B cell (primary cell): Measurements from ENCODE around the gene TMEM140. TPM values are rescaled to one million over a fixed set of nuclear protein-coding genes. Genes with fewer than 3 reads are reported as not detected.

ENCODE experiments used
- ATAC-seq: fragments of 200-7000 bp; cut with Tn5 transposase; one replicate; pipeline ENCODE4 v1.10.0; 2021; ENCODE audit warnings: low read depth, mild to moderate bottlenecking, moderate number of reproducible peaks, moderate library complexity
- CTCF ChIA-PET: fragments of 350-600 bp; sonication (Branson Sonifier 250); formaldehyde crosslinking; loops from one replicate; lab custom pipeline; 2021; ENCODE audit warnings: antibody characterized with exemption, inconsistent platforms; lab: Charles Lee
- POLR2A ChIA-PET: fragments of 350-600 bp; sonication (Branson Sonifier 250); formaldehyde crosslinking; loops from one replicate; lab custom pipeline; 2021; ENCODE audit warnings: antibody characterized with exemption; lab: Charles Lee
- DNase-seq: peaks from one replicate; pipeline ENCODE4 v3.0.0; 2013
- H2AFZ ChIP-seq: 2 replicates; pipeline ENCODE4 v1.6.1; 2012; ENCODE audit warnings: mild to moderate bottlenecking, low read depth, low read length; ENCODE audit not compliant: insufficient read depth, poor library complexity, severe bottlenecking
- H3K27ac ChIP-seq, 2 donors: 1 replicate in 1 of 2; 2 replicates in 1 of 2; pipeline ENCODE4 v1.5.1; 2012 to 2013; ENCODE audit warnings: low read length in 2 of 2, mild to moderate bottlenecking in 2 of 2, moderate library complexity in 1 of 2
- H3K27me3 ChIP-seq, 4 experiments: fragments of 200-600 bp in 1 of 4; sonication (generic) in 1 of 4; replicated peaks in 1 of 4; 1 replicate in 2 of 4; 2 replicates in 2 of 4; pipeline versions ENCODE4 v1.6.1 to v1.7.0; 2013 to 2016; ENCODE audit warnings: low read length in 3 of 4, mild to moderate bottlenecking in 2 of 4, mixed read lengths in 1 of 4, moderate library complexity in 1 of 4; ENCODE audit not compliant: insufficient read depth in 4 of 4, control insufficient read depth in 3 of 4; ENCODE audit errors: control extremely low read depth in 1 of 4
- H3K36me3 ChIP-seq, 2 experiments: replicated peaks in 1 of 2; 1 replicate in 1 of 2; 2 replicates in 1 of 2; pipeline versions ENCODE4 v1.6.1 to v1.7.1; 2013; ENCODE audit warnings: low read length in 1 of 2; ENCODE audit not compliant: insufficient read depth in 2 of 2, control insufficient read depth in 1 of 2; ENCODE audit errors: control extremely low read depth in 1 of 2, extremely low read depth in 1 of 2
- H3K4me1 ChIP-seq, 2 donors: fragments of 200-600 bp in 1 of 2; sonication (generic) in 1 of 2; 1 replicate in 1 of 2; 2 replicates in 1 of 2; pipeline versions ENCODE4 v1.5.1 to v1.6.1; 2013 to 2017; ENCODE audit warnings: low read length in 2 of 2; ENCODE audit not compliant: control insufficient read depth in 2 of 2, insufficient read depth in 2 of 2
- H3K4me2 ChIP-seq: replicated peaks from 2 replicates; pipeline ENCODE3; 2012; ENCODE audit warnings: mild to moderate bottlenecking, low read depth, low read length; ENCODE audit not compliant: poor library complexity, severe bottlenecking
- H3K4me3 ChIP-seq, 5 experiments: fragments of 200-600 bp in 1 of 5; sonication (generic) in 1 of 5; 1 replicate in 3 of 5; 2 replicates in 2 of 5; pipeline versions ENCODE4 v1.5.1 to v1.7.0; 2011 to 2016; ENCODE audit warnings: low read length in 4 of 5, mild to moderate bottlenecking in 4 of 5, low read depth in 2 of 5, control low read depth in 1 of 5, moderate library complexity in 1 of 5; ENCODE audit not compliant: insufficient read depth in 1 of 5; ENCODE audit errors: control extremely low read depth in 1 of 5, extremely low read depth in 1 of 5
- H3K79me2 ChIP-seq: fragments of 200-600 bp; sonication (generic); one replicate; pipeline ENCODE4 v1.6.0; 2016; ENCODE audit warnings: low read length; ENCODE audit not compliant: control insufficient read depth, insufficient read depth
- H3K9ac ChIP-seq: fragments of 200-600 bp; sonication (generic); 2 replicates; pipeline ENCODE4 v1.6.1; 2017; ENCODE audit warnings: mild to moderate bottlenecking, low read length, moderate library complexity
- H3K9me3 ChIP-seq, 3 donors: one replicate each; pipeline versions ENCODE4 v1.6.1 to v1.7.1; 2013; ENCODE audit warnings: low read length in 2 of 3; ENCODE audit not compliant: control insufficient read depth in 2 of 3, insufficient read depth in 1 of 3; ENCODE audit errors: control extremely low read depth in 1 of 3
- H4K20me1 ChIP-seq: 2 replicates; pipeline ENCODE4 v1.6.0; 2012; ENCODE audit warnings: mild to moderate bottlenecking, low read length; ENCODE audit not compliant: insufficient read depth, control insufficient read depth, poor library complexity, severe bottlenecking
- H3K27ac Mint-ChIP-seq: one replicate; pipeline ENCODE4 v1.8.0; 2021; ENCODE audit warnings: mixed read lengths
- H3K27me3 Mint-ChIP-seq: one replicate; pipeline ENCODE4 v1.8.0; 2021; ENCODE audit warnings: mixed read lengths
- H3K4me1 Mint-ChIP-seq: one replicate; pipeline ENCODE4 v1.8.0; 2021; ENCODE audit warnings: mixed read lengths
- H3K4me3 Mint-ChIP-seq: one replicate; pipeline ENCODE4 v1.8.0; 2021; ENCODE audit warnings: mixed read lengths
- H3K9me3 Mint-ChIP-seq: one replicate; pipeline ENCODE4 v1.8.0; 2022; ENCODE audit warnings: mixed read lengths; ENCODE audit not compliant: insufficient read depth
- CTCF ChIP-seq: fragments of 200-600 bp; IDR thresholded peaks from one replicate; pipeline ENCODE4 v1.8.0; 2022; ENCODE audit warnings: antibody characterized with exemption, mild to moderate bottlenecking
- EZH2 ChIP-seq: IDR thresholded peaks from 2 replicates; pipeline ENCODE4 v1.6.1; 2012; ENCODE audit warnings: borderline replicate concordance, low read depth, mild to moderate bottlenecking, moderate library complexity, low read length; ENCODE audit not compliant: insufficient read depth, poor library complexity, severe bottlenecking
- WGBS: methylation state at CpG from one replicate; pipeline ENCODE4 v1.1.5; 2013; ENCODE audit warnings: missing lambda C conversion rate; ENCODE audit not compliant: insufficient coverage; 5-methylcytosine and 5-hydroxymethylcytosine counted together
- intact Hi-C: fragments of 100-400 bp; cut with micrococcal nuclease; formaldehyde crosslinking; loops from one replicate; pipeline ENCODE4 v1.10.0; 2022
- polyA plus RNA-seq: library from polyadenylated mRNA; depleted of rRNA; stranded (reverse); fragments of >200 nt; gene quantifications from 2 replicates; pipeline ENCODE4 v1.2.3, GENCODE V29; 2012
- total RNA-seq, 2 donors: library from RNA; stranded (reverse); fragments of 120-200 nt in 1 of 2; gene quantifications; 1 replicate in 1 of 2; 2 replicates in 1 of 2; pipeline versions ENCODE4 v1.2.3 to v1.2.4, GENCODE V29; 2013 to 2022

The TMEM140 gene
- total and polyA plus RNA-seq, 2 donors (not counting 1 experiment from before 2014, with no cell fraction given), result 3.8 to 79.1 TPM

- peaks cover 27% of the 10 kb centered on the region for H4K20me1 ChIP-seq
- peaks cover 0 to 32% of the 10 kb centered on the region in 2 experiments for H3K36me3 ChIP-seq
- ChIA-PET CTCF (interaction anchor here (0.9 to 4.9 kb wide), 8 partner anchors 10 to 527 kb away, joined by 3 to 47 read pairs (median 4); partner anchors contain the start of genes AGBL3, CYREN and TMEM140), POLR2A (interaction anchor here (0.5 to 2.9 kb wide), 5 partner anchors 9 to 266 kb away, joined by 4 to 22 read pairs (median 7); partner anchors contain the start of genes AGBL3, CYREN and TMEM140)
- H3K27ac Mint-ChIP-seq, result peak overlapping the region; percentile 92
- peaks cover 5% of the 10 kb centered on the region for H3K9me3 Mint-ChIP-seq
- H3K4me3 Mint-ChIP-seq, result peak overlapping the region; percentile 78
- DNase-seq (no peak), ATAC-seq (peak; percentile 25)
- H3K9ac ChIP-seq, result no peak overlapping the region
- peaks cover 50% of the 10 kb centered on the region for H3K4me1 Mint-ChIP-seq
- H3K27me3 Mint-ChIP-seq, result no peaks in the 10 kb centered on the region
- TF ChIP-seq EZH2, result no peak
- TF ChIP-seq CTCF, result no peak
- peak overlapping the region in 1 of 2 donors; percentile 59 for H3K27ac ChIP-seq
- intact Hi-C loops, result no loop called here
- no peaks in the 10 kb centered on the region for H3K27me3 ChIP-seq
- no peak overlapping the region for H3K4me3 ChIP-seq
- H3K9me3 ChIP-seq, result peaks cover 1 to 16% (median 14%) of the 10 kb centered on the region in 3 donors
- peaks cover 26 to 32% of the 10 kb centered on the region in 2 donors for H3K4me1 ChIP-seq
- peaks cover 66% of the 10 kb centered on the region for H3K79me2 ChIP-seq
- no peak overlapping the region for H2AFZ ChIP-seq
- WGBS, result 72% methylated on average over 2 of the region's 5 CpGs
- H3K4me2 ChIP-seq, result peak overlapping the region; percentile 52
Measured at GRCh38 chr7:135160098-135160857, 12.4 kb downstream of the TMEM140 start.
